ENCODE measurements around the gene GALNT14.
"Not testable (repeated sequence)": the region's sequence is repeated elsewhere in the genome, so short reads cannot be mapped to it uniquely, and the experiment has no call there.

Gene GALNT14

GRCh38 chr2:30933496-30933895 is 204.7 kb downstream of the GALNT14 start:
- DNase-seq = no peak

- DNase-seq = no peak
Measured at GRCh38 chr2:30932870-30933269, 205.4 kb downstream of the GALNT14 start.

GRCh38 chr2:30931841-30932407 is 206.3 kb downstream of the GALNT14 start:
- DNase-seq = no peak

- DNase-seq = no peak
Measured at GRCh38 chr2:30930716-30931115, 207.5 kb downstream of the GALNT14 start.

- no peak for DNase-seq
Measured at GRCh38 chr2:30927465-30928075, 210.7 kb downstream of the GALNT14 start.

GRCh38 chr2:30926606-30927005 is 211.6 kb downstream of the GALNT14 start:
- DNase-seq = no peak

- DNase-seq = no peak
Measured at GRCh38 chr2:30923623-30924022, 214.6 kb downstream of the GALNT14 start.

GRCh38 chr2:30920511-30920910 is 217.7 kb downstream of the GALNT14 start:
- DNase-seq = no peak

- DNase-seq = no peak
Measured at GRCh38 chr2:30915486-30915885, 222.8 kb downstream of the GALNT14 start.

- DNase-seq = no peak
Measured at GRCh38 chr2:30914456-30914855, 223.8 kb downstream of the GALNT14 start.

- DNase-seq = no peak
Measured at GRCh38 chr2:30912056-30912455, 226.2 kb downstream of the GALNT14 start.

GRCh38 chr2:30911327-30911726 is 226.9 kb downstream of the GALNT14 start:
- DNase-seq = no peak

GRCh38 chr2:30910686-30911085 is 227.6 kb downstream of the GALNT14 start:
- no peak for DNase-seq

- not testable (repeated sequence) for DNase-seq
Measured at GRCh38 chr2:30904437-30904836, 233.8 kb downstream of the GALNT14 start.

- no peak for DNase-seq
Measured at GRCh38 chr2:30903326-30903725, 234.9 kb downstream of the GALNT14 start.

- no peak for DNase-seq
Measured at GRCh38 chr2:30900381-30900780, 237.9 kb downstream of the GALNT14 start.

- no peak for DNase-seq
Measured at GRCh38 chr2:30899516-30900054, 238.7 kb downstream of the GALNT14 start.

- no peak for DNase-seq
Measured at GRCh38 chr2:30897539-30897938, 240.7 kb downstream of the GALNT14 start.

- DNase-seq = no peak
Measured at GRCh38 chr2:30894498-30895119, 243.6 kb downstream of the GALNT14 start.

GRCh38 chr2:30888852-30889409 is 249.3 kb downstream of the GALNT14 start:
- DNase-seq = no peak

- DNase-seq = no peak
Measured at GRCh38 chr2:30886080-30886479, 252.2 kb downstream of the GALNT14 start.

- DNase-seq = no peak
Measured at GRCh38 chr2:30883822-30884221, 254.4 kb downstream of the GALNT14 start.

GRCh38 chr2:30883184-30883583 is 255.1 kb downstream of the GALNT14 start:
- DNase-seq = no peak

GRCh38 chr2:30880516-30880915 is 257.7 kb downstream of the GALNT14 start:
- no peak for DNase-seq
